ENCODE data around the gene NIT1. TPM values are rescaled to one million over a fixed set of nuclear protein-coding genes. Genes with fewer than 3 reads are reported as not detected.

NIT1 gene
- total RNA-seq, 1 donor from 2014 or later = 43.6 TPM

DNA sequence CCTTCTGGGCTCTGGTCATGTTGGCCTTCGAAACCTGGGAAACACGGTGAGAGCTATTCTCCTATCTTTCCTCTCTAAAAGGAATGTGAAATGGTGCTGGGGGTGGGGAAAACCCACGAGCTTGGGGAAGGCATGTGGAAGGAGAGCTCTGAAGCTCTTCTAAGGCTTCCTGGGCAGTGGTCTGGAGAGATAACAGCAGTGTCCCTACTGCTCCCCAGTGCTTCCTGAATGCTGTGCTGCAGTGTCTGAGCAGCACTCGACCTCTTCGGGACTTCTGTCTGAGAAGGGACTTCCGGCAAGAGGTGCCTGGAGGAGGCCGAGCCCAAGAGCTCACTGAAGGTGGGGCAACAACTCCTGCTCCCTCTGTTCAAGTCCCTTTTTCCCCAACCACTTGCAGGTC, 44.1 kb downstream of the NIT1 start:
- Histone ChIP-seq H3K4me1 (peaks cover 48% of the 10 kb centered on the region), H3K9me3 (no peaks in the 10 kb centered on the region), H3K27me3 (ENCODE audit: low read depth) (no peaks in the 10 kb centered on the region), H3K4me3 (no peak overlapping the region), H3K27ac (no peak overlapping the region), H3K36me3 (peaks cover 53% of the 10 kb centered on the region)
- intact Hi-C loops (cut with DNase I) = no loop called here
- ATAC-seq (no peak), DNase-seq (no peak)
- TF ChIP-seq, protein P1, sequence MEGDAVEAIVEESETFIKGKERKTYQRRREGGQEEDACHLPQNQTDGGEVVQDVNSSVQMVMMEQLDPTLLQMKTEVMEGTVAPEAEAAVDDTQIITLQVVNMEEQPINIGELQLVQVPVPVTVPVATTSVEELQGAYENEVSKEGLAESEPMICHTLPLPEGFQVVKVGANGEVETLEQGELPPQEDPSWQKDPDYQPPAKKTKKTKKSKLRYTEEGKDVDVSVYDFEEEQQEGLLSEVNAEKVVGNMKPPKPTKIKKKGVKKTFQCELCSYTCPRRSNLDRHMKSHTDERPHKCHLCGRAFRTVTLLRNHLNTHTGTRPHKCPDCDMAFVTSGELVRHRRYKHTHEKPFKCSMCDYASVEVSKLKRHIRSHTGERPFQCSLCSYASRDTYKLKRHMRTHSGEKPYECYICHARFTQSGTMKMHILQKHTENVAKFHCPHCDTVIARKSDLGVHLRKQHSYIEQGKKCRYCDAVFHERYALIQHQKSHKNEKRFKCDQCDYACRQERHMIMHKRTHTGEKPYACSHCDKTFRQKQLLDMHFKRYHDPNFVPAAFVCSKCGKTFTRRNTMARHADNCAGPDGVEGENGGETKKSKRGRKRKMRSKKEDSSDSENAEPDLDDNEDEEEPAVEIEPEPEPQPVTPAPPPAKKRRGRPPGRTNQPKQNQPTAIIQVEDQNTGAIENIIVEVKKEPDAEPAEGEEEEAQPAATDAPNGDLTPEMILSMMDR (IDR thresholded peaks at IDR 0.05) = no peak

DNA sequence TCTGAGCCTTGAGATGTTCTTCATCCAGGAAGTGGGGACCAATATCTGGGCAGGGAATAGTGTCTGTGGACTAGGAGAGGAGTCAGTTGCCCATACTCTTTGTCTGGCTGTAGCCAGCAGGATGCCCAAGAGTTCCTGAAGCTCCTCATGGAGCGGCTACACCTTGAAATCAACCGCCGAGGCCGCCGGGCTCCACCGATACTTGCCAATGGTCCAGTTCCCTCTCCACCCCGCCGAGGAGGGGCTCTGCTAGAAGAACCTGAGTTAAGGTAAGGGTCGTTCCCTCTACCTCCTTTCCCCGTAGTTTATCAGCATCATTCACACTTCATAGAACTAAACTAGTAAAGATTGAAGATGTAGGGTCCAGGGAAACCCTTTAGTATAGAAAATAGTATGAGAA, 44.9 kb downstream of the NIT1 start:
- ATAC-seq = no peak
- H3K27me3 ChIP-seq (ENCODE audit: low read depth) = no peaks in the 10 kb centered on the region
- no peak overlapping the region for H3K4me3 ChIP-seq
- no peak for DNase-seq
- intact Hi-C loops (cut with DNase I) = no loop called here
- no peaks in the 10 kb centered on the region for H3K9me3 ChIP-seq
- peaks cover 55% of the 10 kb centered on the region for H3K4me1 ChIP-seq
- TF ChIP-seq, protein P1 (IDR thresholded peaks at IDR 0.05) = no peak
- peaks cover 45% of the 10 kb centered on the region for H3K36me3 ChIP-seq
- H3K27ac ChIP-seq = no peak overlapping the region

DNA sequence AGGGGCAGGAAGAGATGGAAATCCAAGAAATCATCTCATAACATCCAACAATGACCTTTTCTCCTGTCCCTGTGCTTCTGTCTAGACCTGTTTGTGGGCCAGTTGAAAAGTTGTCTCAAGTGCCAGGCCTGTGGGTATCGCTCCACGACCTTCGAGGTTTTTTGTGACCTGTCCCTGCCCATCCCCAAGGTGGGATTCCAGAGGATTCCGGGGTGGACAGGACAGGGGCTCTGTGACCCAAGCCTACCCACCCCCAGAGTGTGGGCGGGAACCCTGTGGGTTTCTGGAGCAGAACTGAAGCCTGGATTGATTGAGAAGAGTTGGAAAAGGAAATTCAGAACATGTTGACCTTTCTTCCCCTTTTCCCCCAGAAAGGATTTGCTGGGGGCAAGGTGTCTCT, 45.9 kb downstream of the NIT1 start:
- no peak for ATAC-seq
- Histone ChIP-seq H3K4me3 (no peak overlapping the region), H3K27ac (no peak overlapping the region), H3K9me3 (no peaks in the 10 kb centered on the region), H3K27me3 (ENCODE audit: low read depth) (no peaks in the 10 kb centered on the region), H3K4me1 (peaks cover 50% of the 10 kb centered on the region), H3K36me3 (peaks cover 39% of the 10 kb centered on the region)
- intact Hi-C loops (cut with DNase I) = no loop called here
- no peak for DNase-seq
- TF ChIP-seq, protein P1 (IDR thresholded peaks at IDR 0.05) = no peak

DNA sequence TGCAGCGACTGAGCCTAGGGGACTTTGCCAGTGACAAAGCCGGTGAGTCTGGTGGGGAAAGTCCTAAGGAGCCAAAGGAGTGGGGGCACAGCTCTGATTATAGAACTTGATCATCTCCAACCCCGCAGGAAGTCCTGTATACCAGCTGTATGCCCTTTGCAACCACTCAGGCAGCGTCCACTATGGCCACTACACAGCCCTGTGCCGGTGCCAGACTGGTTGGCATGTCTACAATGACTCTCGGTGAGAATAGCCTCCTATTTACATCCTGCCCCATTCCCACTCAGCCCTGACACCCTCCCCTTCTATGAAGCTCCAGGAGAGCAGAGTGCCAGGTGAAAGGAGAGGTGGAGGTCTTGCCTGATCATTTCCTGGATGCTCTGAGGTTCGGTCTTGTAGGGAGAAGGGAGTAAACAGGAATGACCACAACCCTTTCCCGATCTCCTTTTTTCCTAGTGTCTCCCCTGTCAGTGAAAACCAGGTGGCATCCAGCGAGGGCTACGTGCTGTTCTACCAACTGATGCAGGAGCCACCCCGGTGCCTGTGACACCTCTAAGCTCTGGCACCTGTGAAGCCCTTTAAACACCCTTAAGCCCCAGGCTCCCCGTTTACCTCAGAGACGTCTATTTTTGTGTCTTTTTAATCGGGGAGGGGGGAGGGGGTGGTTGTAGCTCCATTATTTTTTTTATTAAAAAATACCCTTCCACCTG, 47.2 kb downstream of the NIT1 start:
- no peaks in the 10 kb centered on the region for H3K27me3 ChIP-seq (ENCODE audit: low read depth)
- intact Hi-C loops (cut with DNase I) = no loop called here
- ATAC-seq (no peak), DNase-seq (no peak)
- H3K4me1 ChIP-seq = peaks cover 42% of the 10 kb centered on the region
- peaks cover 50% of the 10 kb centered on the region for H3K36me3 ChIP-seq
- peak overlapping the region; percentile 78 for H3K4me3 ChIP-seq
- peak overlapping the region; percentile 94 for H3K27ac ChIP-seq
- TF ChIP-seq, protein P1 (IDR thresholded peaks at IDR 0.05) = no peak
- no peaks in the 10 kb centered on the region for H3K9me3 ChIP-seq

DNA sequence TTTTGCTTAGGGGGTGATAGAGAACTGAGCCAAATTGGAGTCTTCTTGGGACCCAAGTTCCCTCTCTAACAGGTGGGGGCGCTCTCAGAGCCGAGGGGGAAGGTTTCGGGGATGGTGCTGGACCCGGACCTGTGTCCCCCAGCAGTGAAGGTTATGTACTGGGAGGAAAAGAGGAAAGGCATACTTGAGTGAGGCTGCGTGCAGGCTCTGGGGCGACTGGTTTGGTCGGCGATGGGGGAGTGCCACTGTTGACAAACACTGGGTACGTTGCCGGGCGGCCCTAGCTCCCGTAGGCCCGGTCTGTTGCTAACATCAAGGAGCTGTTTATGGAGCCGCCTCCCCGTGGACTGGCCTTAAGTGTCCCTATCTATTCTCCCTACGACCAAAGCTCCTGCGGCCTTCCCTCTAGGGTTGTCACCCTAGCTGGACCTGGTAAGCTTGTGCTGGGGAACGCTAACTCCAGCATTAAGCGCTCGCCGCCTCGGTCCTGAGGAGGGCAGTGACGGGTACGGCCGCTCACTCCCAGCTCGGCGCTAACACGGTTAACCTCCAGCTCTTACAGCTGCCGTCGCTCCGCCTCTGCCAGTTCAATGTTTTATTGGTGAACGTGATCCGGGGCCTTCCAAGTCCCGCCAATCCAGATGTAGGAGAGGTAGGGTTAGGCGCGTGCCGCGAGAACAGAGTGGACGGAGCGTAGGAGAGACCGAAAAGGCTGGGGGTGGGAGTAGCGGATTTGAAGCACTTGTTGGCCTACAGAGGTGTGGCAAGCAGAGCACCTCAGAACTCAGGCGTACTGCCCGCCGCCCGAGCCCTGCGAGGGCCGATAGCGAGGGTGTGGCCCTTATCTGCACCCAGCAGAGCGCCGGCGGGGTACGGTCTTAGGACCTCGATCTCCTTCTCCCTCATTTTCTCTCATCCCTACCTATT, 48.1 kb downstream of the NIT1 start, which contains the start of gene PPOX:
Gene PPOX, plus strand, starts transcription at position 685 of the 927 bp plus-strand sequence. CDS start 422 bp downstream, outside the sequence.
- H3K4me3 ChIP-seq = peak within 1 kb of the TSS; percentile 78
- no peaks in the 10 kb centered on the region for H3K27me3 ChIP-seq (ENCODE audit: low read depth)
- peak within 1 kb of the TSS; percentile 94 for H3K27ac ChIP-seq
- intact Hi-C loops (cut with DNase I) = no loop called here
- TF ChIP-seq, protein P1 (IDR thresholded peaks at IDR 0.05) = peak; percentile 39
- H3K4me1 ChIP-seq = peaks cover 32% of the 10 kb centered on the region
- no peaks in the 10 kb centered on the region for H3K9me3 ChIP-seq
- peak; percentile 97 to 98 for ATAC-seq
- peaks cover 55% of the 10 kb centered on the region for H3K36me3 ChIP-seq
- DNase-seq = peak; percentile 98

All from lower lobe of right lung (tissue), 2 donors.